H1 (cell line): ENCODE results near the gene RPUSD1. TPM values are rescaled to one million over a fixed set of nuclear protein-coding genes. Genes with fewer than 3 reads are reported as not detected.

Source experiments
- CREB1 ChIP-seq: IDR thresholded peaks from 2 replicates; pipeline ENCODE4 v1.6.1; 2012; ENCODE audit warnings: inconsistent platforms
- SIX5 ChIP-seq: IDR thresholded peaks from 2 replicates; pipeline ENCODE4 v1.6.1; 2011; ENCODE audit warnings: mild to moderate bottlenecking, low read depth, low read length
- TEAD4 ChIP-seq: IDR thresholded peaks from 2 replicates; pipeline ENCODE4 v1.6.1; 2012; ENCODE audit warnings: low read depth, low read length, inconsistent platforms, mixed read lengths
- polyA plus RNA-seq, 7 experiments: library from polyadenylated mRNA; depleted of rRNA in 3 of 7; stranded (reverse) in 5 of 7; unstranded in 2 of 7; fragments of >200 nt in 5 of 7; fragments of 200-250 nt in 2 of 7; gene quantifications; 1 replicate in 5 of 7; 2 replicates in 1 of 7; 4 replicates in 1 of 7; pipeline versions ENCODE4 v1.2.1 to v1.2.3, GENCODE V29; 2011 to 2013; ENCODE audit warnings: missing spikeins in 2 of 7, mixed read lengths in 2 of 7
- total RNA-seq: library from RNA; stranded (reverse); fragmentation: NEBNext Ultra II Directional; extraction: Animal tissue kit (Norgen Biotek cat#: 25700); gene quantifications from 2 replicates; pipeline ENCODE4 v1.2.1, GENCODE V29; 2021
- TF ChIP-seq, protein P1 (sequence below), 3 experiments: IDR thresholded peaks; 1 replicate in 2 of 3; 2 replicates in 1 of 3; pipeline versions ENCODE4 v1.5.1 to v1.6.1; 2011; ENCODE audit warnings: low read length in 3 of 3, mild to moderate bottlenecking in 3 of 3, inconsistent platforms in 2 of 3, low read depth in 1 of 3, moderate library complexity in 1 of 3; ENCODE audit not compliant: insufficient read depth in 1 of 3; ENCODE audit errors: control extremely low read depth in 1 of 3

RPUSD1 gene
- total and polyA plus RNA-seq, 2 of the 8 experiments (the other 6 are each of a cell fraction or from before 2014, with no cell fraction given): 32.2 to 61.8 TPM

DNA sequence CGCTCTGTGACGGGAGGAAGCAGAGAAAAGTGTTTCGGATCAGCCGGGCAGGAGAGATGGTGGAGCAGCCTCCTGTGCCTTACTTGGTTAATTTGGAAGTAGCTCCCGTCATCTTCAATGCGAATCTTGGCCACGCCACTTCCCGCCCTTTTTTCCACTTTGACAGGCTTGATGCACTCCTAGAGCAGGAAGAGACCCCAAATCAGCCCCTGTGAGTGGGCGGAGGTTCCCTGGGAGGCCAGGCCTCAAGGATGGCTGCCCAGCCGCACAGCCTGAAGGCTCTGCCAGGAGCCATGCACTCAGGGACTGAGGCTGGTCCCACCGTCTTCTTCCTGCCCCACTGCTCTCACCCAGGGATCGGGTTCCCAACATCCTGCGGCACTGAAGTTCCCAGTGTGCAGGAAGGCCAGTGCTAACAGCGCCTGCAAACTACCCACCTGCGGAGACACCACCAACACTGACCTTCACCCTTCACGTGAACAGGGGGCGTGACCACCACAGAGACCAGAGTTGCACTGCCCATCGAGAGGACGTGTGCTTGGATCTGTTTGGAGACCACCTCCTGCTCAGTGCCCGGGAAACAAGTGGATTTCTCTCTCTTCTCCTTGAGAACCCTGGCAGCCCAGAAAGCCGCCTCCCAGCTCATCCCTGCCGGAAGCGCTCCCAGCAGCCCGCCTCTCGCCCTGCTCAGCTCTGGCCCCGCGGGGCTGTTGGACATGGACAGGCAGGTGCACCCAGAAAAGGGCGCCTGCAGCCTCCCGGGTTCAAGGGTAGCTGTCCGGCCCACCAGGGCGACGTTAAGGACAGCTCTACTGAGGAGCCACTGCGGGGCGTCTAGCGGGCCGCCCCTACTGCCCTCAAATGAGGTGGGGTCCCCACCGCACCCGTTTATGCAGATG lies 48.4 kb downstream of the RPUSD1 start (continued):
- no peak for TF ChIP-seq SIX5
- TF ChIP-seq, protein P1, sequence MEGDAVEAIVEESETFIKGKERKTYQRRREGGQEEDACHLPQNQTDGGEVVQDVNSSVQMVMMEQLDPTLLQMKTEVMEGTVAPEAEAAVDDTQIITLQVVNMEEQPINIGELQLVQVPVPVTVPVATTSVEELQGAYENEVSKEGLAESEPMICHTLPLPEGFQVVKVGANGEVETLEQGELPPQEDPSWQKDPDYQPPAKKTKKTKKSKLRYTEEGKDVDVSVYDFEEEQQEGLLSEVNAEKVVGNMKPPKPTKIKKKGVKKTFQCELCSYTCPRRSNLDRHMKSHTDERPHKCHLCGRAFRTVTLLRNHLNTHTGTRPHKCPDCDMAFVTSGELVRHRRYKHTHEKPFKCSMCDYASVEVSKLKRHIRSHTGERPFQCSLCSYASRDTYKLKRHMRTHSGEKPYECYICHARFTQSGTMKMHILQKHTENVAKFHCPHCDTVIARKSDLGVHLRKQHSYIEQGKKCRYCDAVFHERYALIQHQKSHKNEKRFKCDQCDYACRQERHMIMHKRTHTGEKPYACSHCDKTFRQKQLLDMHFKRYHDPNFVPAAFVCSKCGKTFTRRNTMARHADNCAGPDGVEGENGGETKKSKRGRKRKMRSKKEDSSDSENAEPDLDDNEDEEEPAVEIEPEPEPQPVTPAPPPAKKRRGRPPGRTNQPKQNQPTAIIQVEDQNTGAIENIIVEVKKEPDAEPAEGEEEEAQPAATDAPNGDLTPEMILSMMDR (IDR thresholded peaks at IDR 0.05; ENCODE audit: control extremely low read depth in 1 of 3, insufficient read depth in 1 of 3, low read depth in 1 of 3, low read length in 3 of 3): no peak
- no peak for TF ChIP-seq TEAD4
- no peak for TF ChIP-seq CREB1
